Adipose tissue (tissue), 3 donors: ENCODE data around the gene NLRC5. TPM values are rescaled to one million over a fixed set of nuclear protein-coding genes. Genes with fewer than 3 reads are reported as not detected.
"Not testable (repeated sequence)": the region's sequence is repeated elsewhere in the genome, so short reads cannot be mapped to it uniquely, and the experiment has no call there.

Source experiments
- H3K27ac ChIP-seq: one replicate; pipeline ENCODE4 v1.5.1; 2013; ENCODE audit warnings: low read depth, low read length
- WGBS, 3 donors: extraction: QIAGEN DNeasy Blood & Tissue Kit; methylation state at CpG; one replicate each; pipeline ENCODE4 v1.1.7; 2013; 5-methylcytosine and 5-hydroxymethylcytosine counted together
- polyA plus RNA-seq, 3 donors: library from polyadenylated mRNA; stranded (reverse); fragments of 200-250 nt; gene quantifications; one replicate each; pipeline ENCODE4 v1.2.3, GENCODE V29; 2013
- donor health status: healthy with polysubstance abuse.
- donor health status: Bipolar disorder and iron deficiency.
- donor health status: healthy.

Gene NLRC5
- polyA plus RNA-seq, 3 donors: 7.3 to 44.2 (median 29.7) TPM

DNA sequence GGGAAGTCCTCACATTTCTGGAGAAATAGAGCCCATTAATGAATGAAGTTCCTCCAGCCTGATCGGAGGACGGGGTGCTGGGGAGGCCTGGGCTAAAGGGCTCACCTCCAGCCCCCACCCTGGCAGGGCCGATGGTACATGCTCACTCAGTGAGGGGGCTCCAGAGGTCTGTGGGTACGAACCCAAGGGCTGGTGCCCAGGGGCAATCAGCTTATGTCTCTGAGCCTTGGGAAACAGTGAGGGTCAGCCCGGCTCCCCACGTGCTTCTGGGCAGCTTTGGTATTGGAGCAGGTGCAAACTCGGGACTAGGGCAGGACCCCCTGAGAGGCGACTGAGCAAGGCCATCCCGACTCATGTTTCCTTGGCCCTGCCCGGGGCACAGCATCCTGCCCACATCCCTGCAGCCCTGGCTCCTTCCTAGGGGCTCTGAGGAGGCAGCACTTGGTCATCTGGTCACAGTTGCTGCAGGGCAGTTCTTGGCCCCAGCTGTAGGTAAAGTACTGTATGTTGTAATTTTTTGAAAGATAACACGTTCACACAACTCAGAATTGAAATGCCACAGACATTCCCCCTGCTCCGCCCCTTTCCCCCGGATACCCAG, 28.6 kb upstream of the NLRC5 start:
- no peak overlapping the region for H3K27ac ChIP-seq

DNA sequence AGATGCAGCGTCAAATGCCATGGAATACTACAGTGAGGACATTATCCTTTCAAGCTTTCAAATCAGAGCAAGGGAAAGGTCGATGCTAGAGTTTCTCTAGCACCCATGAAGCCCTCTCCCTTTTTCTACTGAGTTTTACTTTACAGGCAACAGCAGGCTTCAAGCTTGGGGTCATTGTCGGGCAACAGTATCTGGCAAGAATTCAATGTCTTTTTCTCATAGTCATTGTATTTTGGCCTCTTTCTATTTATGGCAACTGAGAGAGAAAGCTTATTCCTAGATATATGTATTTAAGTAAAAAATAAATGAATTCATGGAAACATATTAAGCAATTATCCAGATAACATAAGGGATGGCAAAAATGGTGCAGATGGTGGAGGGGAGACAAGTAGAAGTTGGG, 28.0 kb upstream of the NLRC5 start:
- no peak overlapping the region for H3K27ac ChIP-seq
- WGBS, 3 donors: 43 to 69% (median 57%) methylated on average over 3 of the region's 3 CpGs

More for the DNA sequence above, 28.6 kb upstream of the NLRC5 start:
- WGBS, 3 donors: 59 to 74% (median 68%) methylated on average over 13 of the region's 13 CpGs

DNA sequence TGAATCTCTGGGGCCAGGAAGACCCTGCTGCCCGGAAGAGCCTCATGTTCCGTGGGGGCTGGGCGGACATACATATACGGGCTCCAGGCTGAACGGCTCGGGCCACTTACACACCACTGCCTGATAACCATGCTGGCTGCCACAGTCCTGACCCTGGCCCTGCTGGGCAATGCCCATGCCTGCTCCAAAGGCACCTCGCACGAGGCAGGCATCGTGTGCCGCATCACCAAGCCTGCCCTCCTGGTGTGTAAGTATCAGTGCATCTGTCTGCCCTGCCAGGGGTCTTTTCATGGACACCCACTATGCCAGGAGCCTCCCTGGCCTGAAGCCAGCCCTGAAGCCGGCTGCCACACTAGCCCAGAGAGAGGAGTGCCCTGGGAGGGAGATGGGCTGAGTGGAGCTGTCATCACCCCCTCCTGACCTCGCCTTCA, 27.5 kb upstream of the NLRC5 start, which contains the start of gene CETP:
CETP (plus strand) TSS at position 100 of the 431 bp plus-strand sequence; CDS start at position 130, 30 bp downstream.
- 44 to 74% (median 61%) methylated on average over 12 of the region's 12 CpGs for WGBS, 3 donors
- no peak within 1 kb of the TSS for H3K27ac ChIP-seq

DNA sequence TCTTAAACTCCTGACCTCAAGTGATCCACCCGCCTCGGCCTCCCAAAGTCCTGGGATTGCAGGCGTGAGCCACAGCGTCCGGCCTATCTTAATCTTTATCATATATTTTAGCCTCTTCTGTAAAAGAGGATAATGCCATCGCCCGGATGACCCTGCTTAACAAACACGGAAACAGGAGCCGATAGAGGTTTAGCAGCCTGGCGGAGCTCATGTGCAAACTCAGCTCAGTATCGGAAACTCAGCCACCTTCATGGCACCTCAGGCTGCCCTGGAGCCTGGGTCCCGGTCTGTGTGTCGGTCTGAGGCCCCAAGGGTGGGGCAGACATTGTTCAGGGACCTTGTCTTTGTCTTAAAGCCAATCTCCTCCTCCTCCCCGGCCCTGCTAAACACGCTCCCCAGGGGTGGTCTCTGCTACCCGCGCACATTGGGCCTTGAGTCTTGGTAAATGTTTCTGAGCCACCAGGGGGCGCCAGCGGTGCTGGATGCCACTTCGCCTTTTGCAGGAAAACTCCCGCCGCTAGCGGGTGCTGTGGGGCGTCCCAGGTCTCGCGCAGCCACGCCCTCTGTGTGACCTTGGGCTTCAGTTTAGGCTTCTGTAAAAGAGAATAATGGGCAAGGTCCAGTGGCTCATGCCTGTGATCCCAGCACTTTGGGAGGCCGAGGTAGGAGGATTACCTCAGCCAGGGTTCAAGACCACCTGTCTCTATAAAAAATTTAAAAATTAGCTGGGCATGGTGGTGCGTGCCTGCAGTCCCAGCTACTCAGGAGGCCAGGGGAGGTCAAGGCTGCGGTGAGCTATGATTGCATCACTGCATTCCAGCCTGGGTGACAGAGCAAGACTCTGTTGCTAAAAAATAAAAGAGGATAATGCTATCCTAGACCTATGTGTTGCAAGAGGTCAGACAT, 24.9 kb upstream of the NLRC5 start:
- 42 to 47% (median 42%) methylated on average over 30 of the region's 30 CpGs for WGBS, 3 donors
- no peak overlapping the region for H3K27ac ChIP-seq

DNA sequence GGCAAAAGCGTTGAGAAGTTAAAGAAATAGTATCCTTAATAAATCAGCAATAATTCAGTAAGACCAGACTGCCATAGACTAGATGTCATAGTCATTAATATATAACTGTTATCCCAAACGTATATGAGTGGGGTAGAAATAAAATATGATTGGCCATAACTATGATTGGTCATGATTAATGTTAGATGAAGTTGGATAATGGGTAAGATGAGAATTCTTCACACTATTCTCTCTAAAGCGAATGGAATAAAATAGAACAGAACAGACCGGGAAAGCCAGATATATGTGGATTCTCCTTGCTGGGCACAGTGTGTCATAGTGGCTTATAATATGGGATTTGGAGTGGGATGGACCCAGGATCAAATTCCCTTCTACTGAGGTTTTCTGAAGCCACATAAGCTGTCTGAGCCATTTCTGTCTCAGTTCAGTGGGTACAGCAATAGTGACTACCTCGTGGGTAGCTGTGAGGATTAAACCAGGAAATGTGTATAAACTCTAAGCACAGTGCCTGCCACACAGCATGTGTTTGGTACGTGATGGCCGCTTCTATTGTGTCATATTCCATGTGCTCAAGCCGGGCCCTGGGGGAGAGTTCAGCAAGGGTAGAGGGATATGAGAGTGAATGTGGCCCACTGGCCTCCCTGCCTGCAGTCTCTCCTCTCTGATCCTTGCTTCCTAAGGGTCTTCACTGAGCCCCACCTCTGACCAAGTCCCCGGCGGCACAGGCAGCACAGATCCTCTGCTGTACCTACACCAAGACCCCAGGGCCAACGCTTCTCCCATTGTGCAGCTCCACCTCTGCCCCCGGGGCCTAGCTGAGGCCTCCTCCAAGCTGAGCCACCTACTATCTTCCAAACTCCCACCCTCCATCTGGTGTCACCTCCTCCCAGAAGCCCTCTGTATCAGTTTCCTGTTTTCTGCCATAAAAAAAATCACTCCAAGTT, 23.9 kb upstream of the NLRC5 start:
- no peak overlapping the region for H3K27ac ChIP-seq
- WGBS, 3 donors: 62 to 82% (median 68%) methylated on average over 12 of the region's 12 CpGs

DNA sequence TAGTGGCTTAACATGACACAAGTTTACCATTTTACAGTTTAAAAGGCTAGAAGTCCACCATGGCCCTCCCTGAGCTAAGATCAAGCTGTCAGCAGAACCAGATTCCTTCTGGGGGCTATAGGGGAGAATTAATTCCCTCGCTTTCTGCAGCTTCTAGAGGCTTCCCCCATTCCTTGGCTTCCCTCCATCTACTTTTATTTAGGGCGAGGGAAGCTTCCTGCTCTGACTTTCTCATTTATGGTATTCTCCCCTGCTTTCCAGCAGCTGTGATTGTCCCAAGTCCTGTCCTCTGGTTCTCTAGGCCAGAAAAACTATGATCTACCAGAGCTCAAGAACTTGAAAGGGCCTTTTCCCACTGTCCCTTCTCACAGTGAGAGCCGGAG, 23.3 kb upstream of the NLRC5 start:
- 55 to 87% (median 59%) methylated on average over 3 of the region's 3 CpGs for whole genome bisulfite sequencing, 3 donors
- no peak overlapping the region for H3K27ac ChIP-seq

DNA sequence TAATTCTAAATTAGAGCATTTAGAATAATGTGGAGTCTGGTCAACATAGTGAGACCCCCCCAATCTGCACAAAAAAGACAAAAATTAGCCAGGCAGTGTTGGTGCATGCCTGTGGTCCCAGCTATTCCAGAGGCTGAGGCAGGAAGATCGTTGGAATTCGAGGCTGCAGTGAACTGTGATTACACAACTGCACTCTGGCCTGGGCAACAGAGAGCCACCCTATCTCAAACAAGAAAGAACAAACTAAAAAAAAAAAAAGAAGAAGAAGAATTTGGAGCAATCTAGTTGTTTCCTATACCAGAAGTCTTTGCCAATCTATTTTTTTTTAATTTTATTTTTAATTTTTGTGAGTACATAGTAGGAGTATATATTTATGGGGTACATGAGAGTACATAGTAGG, 21.6 kb upstream of the NLRC5 start:
- H3K27ac ChIP-seq: no peak overlapping the region
- 20 to 40% (median 20%) methylated on average over 2 of the region's 2 CpGs for WGBS, 3 donors

DNA sequence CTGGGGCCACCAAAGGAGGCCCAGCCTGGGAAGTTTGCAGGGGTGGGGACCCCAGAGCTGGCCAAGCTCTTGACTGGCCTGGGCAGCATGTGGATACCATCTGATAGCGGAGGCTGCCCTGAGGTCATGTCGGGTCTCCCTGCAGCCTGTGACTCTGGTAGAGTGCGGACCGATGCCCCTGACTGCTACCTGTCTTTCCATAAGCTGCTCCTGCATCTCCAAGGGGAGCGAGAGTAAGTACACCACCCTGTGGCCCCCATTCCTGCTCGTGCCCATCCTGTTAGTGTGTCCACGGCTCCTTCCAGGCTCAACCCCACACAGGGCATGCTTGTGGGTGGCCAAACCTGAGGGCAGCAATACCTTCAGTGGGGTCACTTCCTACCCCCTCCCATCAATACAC, 19.6 kb upstream of the NLRC5 start:
- 93 to 96% (median 96%) methylated on average over 7 of the region's 7 CpGs for WGBS, 3 donors
- no peak overlapping the region for H3K27ac ChIP-seq

DNA sequence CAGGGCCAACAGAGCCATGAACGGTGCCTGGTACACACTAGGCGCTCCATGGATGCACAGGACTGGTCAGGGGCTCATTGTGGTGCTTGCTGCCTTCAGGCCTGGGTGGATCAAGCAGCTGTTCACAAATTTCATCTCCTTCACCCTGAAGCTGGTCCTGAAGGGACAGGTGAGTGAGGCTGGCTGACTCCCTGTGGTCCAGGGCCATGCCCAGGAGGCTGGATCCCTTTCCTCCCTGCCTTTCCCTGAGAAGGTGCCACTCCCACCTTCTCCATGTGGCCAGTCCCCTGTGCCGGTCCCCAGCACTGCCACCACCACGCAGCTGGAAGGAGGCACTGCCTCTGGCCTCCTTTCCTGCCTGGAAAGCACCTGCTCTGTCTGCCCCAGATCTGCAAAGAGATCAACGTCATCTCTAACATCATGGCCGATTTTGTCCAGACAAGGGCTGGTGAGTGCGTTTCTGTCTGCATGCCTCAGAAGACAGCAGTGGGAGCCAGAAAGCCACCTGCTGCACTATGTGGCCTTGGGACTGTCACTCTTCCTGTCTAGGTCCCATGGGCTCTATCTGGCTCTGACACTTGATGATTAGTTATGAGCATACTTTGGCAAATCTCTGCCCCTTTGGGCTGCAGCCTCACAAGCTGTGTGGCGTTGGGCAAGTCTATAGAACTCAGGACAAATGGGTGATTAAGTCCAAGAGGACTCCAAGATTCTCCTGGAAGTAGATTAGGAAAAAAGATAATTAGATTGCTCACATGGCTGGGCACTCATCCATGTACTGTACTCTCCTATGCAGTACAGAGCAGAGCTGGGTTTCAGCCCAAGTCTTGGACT, 18.2 kb upstream of the NLRC5 start:
- 50 to 75% (median 58%) methylated on average over 8 of the region's 8 CpGs for whole genome bisulfite sequencing, 3 donors
- no peak overlapping the region for H3K27ac ChIP-seq

DNA sequence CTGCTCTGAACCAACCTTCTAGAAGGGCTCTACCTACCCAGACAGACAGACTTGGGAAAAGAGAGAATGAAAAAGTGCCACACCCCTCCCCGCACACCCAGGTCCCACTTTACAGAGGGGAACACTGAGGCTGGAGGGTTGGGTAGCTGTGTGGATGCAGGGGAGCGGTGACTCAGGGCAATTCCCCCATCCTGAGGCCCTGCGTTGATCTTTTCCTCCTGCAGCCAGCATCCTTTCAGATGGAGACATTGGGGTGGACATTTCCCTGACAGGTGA, 17.7 kb upstream of the NLRC5 start:
- 95 to 99% (median 96%) methylated on average over 3 of the region's 3 CpGs for WGBS, 3 donors
- no peak overlapping the region for H3K27ac ChIP-seq

DNA sequence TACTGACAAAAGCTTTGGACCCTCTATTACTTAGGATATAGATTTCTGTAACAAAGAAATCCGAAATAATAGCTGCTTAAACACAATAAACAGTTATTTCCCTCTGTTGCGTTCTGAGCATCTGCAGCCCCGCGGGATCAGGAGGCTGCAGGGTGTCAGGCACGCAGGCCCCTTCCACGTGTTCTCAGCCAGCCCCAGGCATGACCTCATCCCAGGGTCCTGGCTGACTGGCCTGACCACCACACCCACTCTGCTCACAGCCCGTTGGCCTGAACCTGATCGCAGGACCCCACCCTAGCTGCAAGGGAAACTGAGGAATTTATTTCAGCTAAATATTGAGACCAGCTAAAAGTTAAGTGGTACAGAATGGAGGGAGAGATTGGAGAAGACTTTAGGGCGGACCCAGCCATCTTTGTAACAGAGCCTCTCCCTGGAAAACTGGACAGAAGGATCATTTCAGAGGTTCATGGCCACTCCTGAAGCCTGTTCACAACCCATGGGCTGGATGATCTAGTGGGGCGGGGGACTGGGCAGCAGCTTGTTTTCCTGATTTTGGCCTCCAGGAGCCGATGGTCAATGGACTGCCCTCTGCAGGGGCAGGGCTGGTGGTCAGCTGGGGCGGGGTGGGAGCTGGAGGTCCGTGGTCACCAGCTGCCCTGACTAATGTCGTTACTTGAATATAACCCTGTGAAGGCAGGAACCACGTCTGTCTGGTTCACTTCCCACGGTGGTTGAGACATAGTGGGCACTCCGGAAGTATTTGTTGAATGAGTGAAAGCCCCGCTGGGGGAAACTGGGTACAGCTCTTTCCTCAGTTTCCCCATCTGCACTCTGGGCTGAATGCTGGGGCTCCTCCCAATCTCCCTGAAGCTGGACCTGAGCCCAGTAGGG, 16.7 kb upstream of the NLRC5 start:
- H3K27ac ChIP-seq: no peak overlapping the region
- WGBS, 3 donors: 62 to 77% (median 69%) methylated on average over 18 of the region's 18 CpGs

DNA sequence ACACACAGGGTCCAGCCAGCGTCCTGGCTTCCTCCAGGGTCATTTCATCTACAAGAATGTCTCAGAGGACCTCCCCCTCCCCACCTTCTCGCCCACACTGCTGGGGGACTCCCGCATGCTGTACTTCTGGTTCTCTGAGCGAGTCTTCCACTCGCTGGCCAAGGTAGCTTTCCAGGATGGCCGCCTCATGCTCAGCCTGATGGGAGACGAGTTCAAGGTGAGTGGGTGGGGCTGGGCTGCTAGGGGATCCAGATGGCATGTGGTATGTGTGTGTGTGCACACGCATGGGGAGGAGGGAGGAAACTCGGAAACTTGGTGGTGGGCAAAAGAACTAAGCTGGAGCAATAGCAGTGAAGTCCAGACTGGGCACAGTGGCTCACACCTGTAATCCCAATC, 16.1 kb upstream of the NLRC5 start:
- WGBS, 3 donors: 83 to 90% (median 85%) methylated on average over 9 of the region's 9 CpGs
- no peak overlapping the region for H3K27ac ChIP-seq

DNA sequence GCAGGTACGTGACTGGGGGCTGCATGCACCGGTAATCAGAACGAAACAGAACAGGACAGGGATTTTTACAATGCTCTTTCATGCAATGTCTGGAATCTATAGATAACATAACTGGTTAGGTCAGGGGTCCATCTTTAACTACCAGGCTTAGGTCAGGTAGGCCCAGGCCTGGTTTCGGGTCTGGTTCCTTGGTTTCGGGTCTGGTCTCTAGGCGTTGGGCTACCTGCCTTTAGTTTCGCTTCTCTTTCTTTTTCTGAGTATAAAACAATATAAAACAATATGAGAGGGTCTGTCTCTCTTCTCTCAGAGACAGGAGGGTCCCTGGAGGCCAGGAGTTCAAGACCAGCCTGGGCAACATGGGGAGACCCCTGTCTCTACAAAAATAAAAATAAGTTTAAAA, 15.5 kb upstream of the NLRC5 start:
- H3K27ac ChIP-seq: not testable (repeated sequence)
- 77 to 96% (median 82%) methylated on average over 7 of the region's 7 CpGs for WGBS, 3 donors

DNA sequence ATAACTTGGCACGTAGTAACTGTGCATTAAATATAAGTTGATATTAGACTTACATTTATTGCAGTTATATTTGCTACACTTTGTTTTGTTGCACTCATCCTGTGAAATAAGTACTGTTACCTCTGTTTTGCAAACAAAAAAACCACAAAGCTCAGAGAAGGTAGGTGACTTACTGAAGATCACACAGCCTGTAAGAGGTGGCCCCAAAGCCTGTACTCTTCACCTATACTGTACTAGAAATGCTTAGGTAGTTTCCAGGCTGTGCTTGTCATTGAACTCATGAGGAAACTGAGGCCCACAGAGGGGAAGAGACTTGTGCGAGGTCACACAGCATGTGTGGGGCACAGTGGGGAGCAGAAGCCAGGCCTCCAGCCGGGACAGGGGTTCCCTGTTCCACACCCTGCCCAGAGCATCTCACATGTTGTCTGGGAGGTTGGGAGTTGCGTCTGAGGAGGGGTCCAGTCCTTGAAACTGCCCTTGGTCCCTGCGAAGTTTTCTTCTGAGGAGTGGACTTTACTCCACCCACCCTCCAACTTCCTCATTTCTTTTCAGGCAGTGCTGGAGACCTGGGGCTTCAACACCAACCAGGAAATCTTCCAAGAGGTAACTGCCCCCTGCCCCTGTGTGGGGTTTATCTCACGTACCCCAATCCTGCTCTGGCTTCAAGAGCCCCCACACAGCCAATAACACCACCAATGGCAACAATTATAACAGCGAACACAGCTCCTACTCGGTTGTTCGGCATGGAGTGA, 14.6 kb upstream of the NLRC5 start:
- no peak overlapping the region for H3K27ac ChIP-seq
- WGBS, 3 donors: 80 to 89% (median 83%) methylated on average over 9 of the region's 9 CpGs

DNA sequence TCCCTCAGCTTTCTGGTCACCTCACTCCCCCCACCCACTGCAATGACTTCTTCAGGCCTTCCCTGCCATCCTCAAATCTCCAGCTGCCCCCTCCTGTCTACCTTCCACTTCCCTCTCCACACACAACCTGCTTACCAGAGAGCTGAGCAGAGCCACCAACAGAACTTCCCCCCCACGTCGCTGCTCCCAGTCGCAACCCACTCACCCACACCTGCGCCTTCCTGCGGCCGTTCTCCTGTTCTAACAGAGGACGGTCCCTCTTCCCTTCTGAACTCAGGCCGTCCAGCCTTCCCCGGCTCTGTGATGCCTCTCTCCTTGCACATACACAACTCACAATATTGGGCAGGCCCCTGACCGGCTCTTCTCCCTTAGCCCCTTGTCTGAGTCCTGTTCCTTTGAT, 13.6 kb upstream of the NLRC5 start:
- 76 to 92% (median 80%) methylated on average over 10 of the region's 10 CpGs for WGBS, 3 donors
- no peak overlapping the region for H3K27ac ChIP-seq

DNA sequence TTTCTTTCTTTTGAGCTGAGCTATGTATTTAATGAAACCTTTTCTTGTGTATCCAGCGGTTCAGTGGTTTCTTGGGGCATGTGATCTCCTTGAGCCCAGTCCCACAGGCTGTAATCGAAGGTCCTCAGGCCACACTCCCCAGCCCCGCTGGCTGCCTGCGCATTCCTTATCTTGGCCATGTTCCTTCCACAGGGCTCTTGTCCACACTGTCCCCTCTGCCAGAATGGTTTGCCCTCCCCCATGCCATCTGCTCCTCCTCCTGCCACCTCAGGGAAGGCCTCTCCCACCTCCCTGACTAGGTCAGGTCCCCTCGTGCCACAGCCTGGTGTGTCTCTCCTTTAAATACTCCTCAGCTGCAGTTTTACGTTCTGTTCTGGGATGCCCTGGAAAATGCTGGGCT, 12.1 kb upstream of the NLRC5 start:
- 74 to 94% (median 77%) methylated on average over 6 of the region's 6 CpGs for WGBS, 3 donors
- no peak overlapping the region for H3K27ac ChIP-seq
